HG03045 (cell line): Measurements from ENCODE around the gene FER.
"Not testable (repeated sequence)": the region's sequence is repeated elsewhere in the genome, so short reads cannot be mapped to it uniquely, and the experiment has no call there.

Experiments
- ATAC-seq: cut with Tn5 transposase; IDR thresholded peaks from one replicate; pipeline ENCODE4 v1.9.1; 2021; ENCODE audit warnings: mild to moderate bottlenecking, moderate library complexity; ENCODE audit not compliant: unreplicated experiment

The FER gene

GRCh38 chr5:108876451-108876850, 128.8 kb downstream of the FER start:
- no peak for ATAC-seq

GRCh38 chr5:108878756-108879155, 131.1 kb downstream of the FER start:
- ATAC-seq: no peak

GRCh38 chr5:108881133-108881532, 133.4 kb downstream of the FER start:
- ATAC-seq: no peak

GRCh38 chr5:108884736-108885135, 137.0 kb downstream of the FER start:
- no peak for ATAC-seq

GRCh38 chr5:108898257-108898656, 150.6 kb downstream of the FER start:
- ATAC-seq: no peak

GRCh38 chr5:108898707-108899106, 151.0 kb downstream of the FER start:
- no peak for ATAC-seq

- ATAC-seq: not testable (repeated sequence)
These were observed 151.5 kb downstream of the FER start for GRCh38 chr5:108899244-108899643.

- ATAC-seq: no peak
These were observed 153.0 kb downstream of the FER start for GRCh38 chr5:108900668-108901067.

GRCh38 chr5:108905805-108906204, 158.1 kb downstream of the FER start:
- ATAC-seq: no peak

- ATAC-seq: no peak
These were observed 162.9 kb downstream of the FER start for GRCh38 chr5:108910627-108911026.

- ATAC-seq: no peak
These were observed 163.4 kb downstream of the FER start for GRCh38 chr5:108911055-108911454.

GRCh38 chr5:108917596-108917995, 169.9 kb downstream of the FER start:
- no peak for ATAC-seq

GRCh38 chr5:108919591-108920326, 172.1 kb downstream of the FER start:
- ATAC-seq: no peak

- ATAC-seq: no peak
These were observed 176.8 kb downstream of the FER start for GRCh38 chr5:108924457-108924961.

- ATAC-seq: no peak
These were observed 177.4 kb downstream of the FER start for GRCh38 chr5:108925073-108925472.

- no peak for ATAC-seq
These were observed 182.4 kb downstream of the FER start for GRCh38 chr5:108930107-108930506.

GRCh38 chr5:108935611-108936010, 187.9 kb downstream of the FER start:
- no peak for ATAC-seq

GRCh38 chr5:108937221-108937620, 189.5 kb downstream of the FER start:
- ATAC-seq: no peak

GRCh38 chr5:108940506-108940905, 192.8 kb downstream of the FER start:
- no peak for ATAC-seq

- no peak for ATAC-seq
These were observed 194.0 kb downstream of the FER start for GRCh38 chr5:108941746-108942145.

- ATAC-seq: no peak
These were observed 195.0 kb downstream of the FER start for GRCh38 chr5:108942701-108943100.

GRCh38 chr5:108945094-108945493, 197.4 kb downstream of the FER start:
- ATAC-seq: no peak

GRCh38 chr5:108946008-108946407, 198.3 kb downstream of the FER start:
- no peak for ATAC-seq
